NCI-H1417 (cell line): ENCODE data around the gene SLC7A11.

Experiments used
- DNase-seq, 3 experiments: peaks; one replicate each; lab custom pipeline; 2025; lab: John Stamatoyannopoulos, UW

The SLC7A11 gene

DNA sequence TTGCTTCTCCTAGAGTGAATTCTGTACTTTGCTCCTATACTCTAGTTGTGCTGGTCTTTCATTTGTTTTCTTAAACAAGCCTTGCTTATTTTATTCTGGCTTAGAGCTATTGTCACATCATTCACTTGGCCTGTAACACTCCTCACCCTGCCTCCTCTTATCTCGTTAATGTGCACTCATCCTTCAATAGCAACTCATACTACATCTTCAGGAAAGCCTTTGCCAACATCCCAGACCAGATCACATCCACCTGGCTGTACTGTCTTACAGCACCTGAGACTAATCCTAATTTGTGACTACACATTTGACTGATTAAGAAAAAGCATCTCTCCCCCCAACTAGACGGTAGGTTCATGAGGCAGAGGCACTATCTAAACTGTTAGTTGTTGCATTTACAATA lies 80.8 kb downstream of the SLC7A11 start:
- DNase-seq: peak in 2 of 3 experiments; percentile 18 to 35

DNA sequence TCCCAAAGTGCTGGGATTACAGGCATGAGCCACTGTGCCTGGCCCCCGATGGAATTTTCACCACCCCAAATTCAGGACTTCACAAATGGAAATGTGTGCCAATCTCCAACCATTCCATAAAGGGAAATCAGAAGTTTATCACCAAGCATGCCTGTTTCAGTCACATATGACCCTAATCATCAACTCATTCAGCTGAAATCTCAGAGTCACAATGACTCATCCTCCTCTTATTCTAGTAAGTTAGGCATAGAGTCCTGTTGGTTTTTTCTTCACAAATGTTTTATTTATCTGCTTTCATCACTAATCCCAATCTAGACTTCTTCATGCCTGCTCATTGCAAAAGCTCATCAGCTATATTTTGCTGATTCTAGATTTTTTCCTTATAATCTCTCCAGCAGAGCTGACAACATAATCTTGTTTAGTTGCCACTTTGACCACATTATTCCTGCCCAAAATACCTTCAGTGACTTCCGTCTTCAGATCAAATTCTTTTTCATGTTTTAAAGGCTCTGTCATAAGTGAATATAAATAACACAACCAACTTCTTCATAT lies 83.3 kb downstream of the SLC7A11 start:
- no peak for DNase-seq

DNA sequence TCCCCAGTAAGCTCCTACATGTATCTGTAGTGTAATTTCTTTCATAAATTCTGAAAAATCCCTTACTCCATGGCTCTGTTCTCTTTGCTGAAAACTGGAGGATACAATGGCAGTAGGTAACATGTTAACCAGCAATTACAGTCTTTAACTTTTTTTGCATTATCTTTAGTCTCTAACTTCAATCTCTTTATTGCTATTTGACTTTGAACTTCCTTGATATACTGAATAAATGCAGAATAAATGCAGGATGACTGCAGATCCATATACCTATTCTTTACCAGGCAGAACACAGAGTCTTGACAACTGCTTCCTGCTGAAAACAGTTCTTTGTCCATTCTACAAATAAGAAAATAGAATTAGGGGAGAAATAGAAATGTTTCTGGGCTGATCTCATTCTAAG lies 101.3 kb downstream of the SLC7A11 start:
- no peak for DNase-seq

- DNase-seq: peak in 2 of 3 experiments; percentile 1 to 22
Measured at GRCh38 chr4:138138774-138139173, 103.4 kb downstream of the SLC7A11 start.

DNA sequence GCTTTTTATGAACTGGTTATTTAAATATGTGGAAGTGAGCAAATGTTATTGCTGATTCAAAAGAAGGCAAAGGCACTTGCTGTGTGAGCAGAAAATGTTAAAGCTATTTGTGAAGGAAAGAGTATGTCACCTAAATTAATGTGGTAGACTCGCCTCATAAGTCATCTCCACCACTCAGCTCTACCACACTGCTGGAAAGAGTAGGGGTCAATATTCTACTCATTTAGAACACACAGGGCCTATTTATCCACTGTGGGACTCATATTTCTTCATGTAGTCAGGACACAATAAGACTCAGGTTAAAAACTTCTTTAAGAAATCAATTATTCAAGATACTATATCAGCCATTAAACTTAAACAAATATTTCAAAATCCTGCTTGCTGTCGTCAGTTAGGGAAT lies 106.5 kb downstream of the SLC7A11 start:
- no peak for DNase-seq

DNA sequence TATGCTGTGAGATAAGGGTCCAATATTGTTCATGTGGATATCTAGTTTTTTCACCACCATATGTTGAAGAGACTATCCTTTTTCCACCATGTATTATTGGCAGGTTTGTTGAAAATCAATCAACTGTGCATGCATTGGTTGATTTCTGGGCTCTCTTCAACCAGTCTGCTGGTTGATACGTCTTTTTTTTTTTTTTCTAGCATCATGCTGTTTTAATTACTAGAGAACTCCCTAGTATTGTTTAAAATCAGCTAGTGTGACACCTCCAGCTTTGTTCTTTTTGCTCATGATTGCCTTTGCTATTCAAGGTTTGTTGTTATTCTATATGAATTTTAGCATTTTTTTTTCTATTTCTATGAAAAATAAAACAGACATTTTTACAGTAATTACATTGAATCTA lies 123.9 kb downstream of the SLC7A11 start:
- DNase-seq: no peak

DNA sequence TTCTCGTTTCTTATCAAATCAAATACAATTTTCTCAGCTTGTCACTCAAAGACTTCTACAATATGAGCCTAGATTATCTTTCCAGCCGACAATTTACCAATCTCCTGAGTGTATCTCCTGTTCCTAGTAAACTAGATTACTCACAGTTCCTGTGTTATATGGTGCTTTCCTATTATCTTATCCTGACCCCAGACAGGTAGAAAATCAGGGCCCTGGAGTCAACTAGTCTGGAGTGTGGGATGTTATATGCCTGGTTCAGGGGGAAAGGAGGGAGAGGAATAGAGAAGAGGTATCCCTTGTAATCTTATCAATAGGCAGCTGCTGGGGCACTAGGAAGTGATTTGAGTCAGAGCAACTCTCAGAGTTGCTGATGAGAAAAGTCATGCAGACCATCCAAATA lies 127.1 kb downstream of the SLC7A11 start:
- DNase-seq: no peak

GRCh38 chr4:138114434-138114833 lies 127.7 kb downstream of the SLC7A11 start:
- DNase-seq: peak in 1 of 3 experiments; percentile 16
